Activated CD4-positive, CD25-positive, alpha-beta regulatory T cell (primary cell): ENCODE results near the gene DHRSX.
"Not testable (repeated sequence)": the region's sequence is repeated elsewhere in the genome, so short reads cannot be mapped to it uniquely, and the experiment has no call there.

ENCODE experiments used
- DNase-seq, 4 experiments: peaks; one replicate each; lab custom pipeline; 2025; lab: John Stamatoyannopoulos, UW

The DHRSX gene

GRCh38 chrX:2519638-2520037 is 18.9 kb upstream of the DHRSX start:
- not testable (repeated sequence) for DNase-seq

- DNase-seq: no peak
Measured at GRCh38 chrX:2517055-2517454, 16.3 kb upstream of the DHRSX start.

- DNase-seq: no peak
Measured at GRCh38 chrX:2516623-2517022, 15.8 kb upstream of the DHRSX start.

- DNase-seq: no peak
Measured at GRCh38 chrX:2514131-2514530, 13.4 kb upstream of the DHRSX start.

- no peak for DNase-seq
Measured at GRCh38 chrX:2513121-2513664, 12.4 kb upstream of the DHRSX start.

GRCh38 chrX:2512501-2512900 is 11.7 kb upstream of the DHRSX start:
- DNase-seq: no peak

GRCh38 chrX:2511326-2511725 is 10.6 kb upstream of the DHRSX start:
- DNase-seq: no peak

GRCh38 chrX:2508648-2509335 is 8.0 kb upstream of the DHRSX start:
- DNase-seq: no peak

GRCh38 chrX:2507904-2508627 is 7.3 kb upstream of the DHRSX start:
- no peak for DNase-seq

GRCh38 chrX:2507196-2507595 is 6.4 kb upstream of the DHRSX start:
- DNase-seq: no peak

- not testable (repeated sequence) for DNase-seq
Measured at GRCh38 chrX:2505341-2505740, 4.6 kb upstream of the DHRSX start.

- no peak for DNase-seq
Measured at GRCh38 chrX:2504706-2505332, 4.0 kb upstream of the DHRSX start.

GRCh38 chrX:2503591-2504500 is 3.1 kb upstream of the DHRSX start:
- no peak for DNase-seq

- DNase-seq: no peak
Measured at GRCh38 chrX:2502668-2503519, 2.1 kb upstream of the DHRSX start.

- no peak for DNase-seq
Measured at GRCh38 chrX:2502120-2502667, 1.4 kb upstream of the DHRSX start.

- DNase-seq: no peak
Measured at GRCh38 chrX:2501559-2502102, 855 bp upstream of the DHRSX start.

- DNase-seq: no peak
Measured at GRCh38 chrX:2500091-2500802, 529 bp downstream of the DHRSX start.

GRCh38 chrX:2499507-2499906 is 1.3 kb downstream of the DHRSX start:
- no peak for DNase-seq

GRCh38 chrX:2498781-2499302 is 1.9 kb downstream of the DHRSX start:
- DNase-seq: no peak
